ENCODE measurements around the gene AFAP1.

- TF ChIP-seq CTCF (optimal IDR thresholded peaks at IDR 0.05 in 1 of 3, IDR thresholded peaks at IDR 0.05 in 1 of 3, conservative IDR thresholded peaks at IDR 0.05 in 1 of 3; ENCODE audit: extremely low read depth in 1 of 3, insufficient read depth in 2 of 3, low read length in 3 of 3) = peak in 1 of 3 experiments; percentile 7
- no peak for TF ChIP-seq EZH2 (IDR thresholded peaks at IDR 0.05; ENCODE audit: low read length)
These were observed 24.8 kb upstream of the AFAP1 start for GRCh38 chr4:7964459-7964858.
